ENCODE measurements around the gene FAM193B. TPM values are rescaled to one million over a fixed set of nuclear protein-coding genes. Genes with fewer than 3 reads are reported as not detected.
A peak's percentile ranks its signal among the peaks of the same experiment; 100 is the strongest.

The FAM193B gene
- total and polyA plus RNA-seq, 7 donors: 9.0 to 87.4 (median 41.8) TPM

- Histone ChIP-seq H3K27me3 (no peaks in the 10 kb centered on the region), H3K4me1 (peaks cover 0 to 2% (median 0%) of the 10 kb centered on the region in 4 donors), H3K9me3 (no peaks in the 10 kb centered on the region), H3K36me3 (peaks cover 28 to 45% (median 39%) of the 10 kb centered on the region in 4 donors), H3K27ac (peak within 1 kb of the TSS; percentile 30 to 40 (median 38)), H3K4me3 (peak within 1 kb of the TSS in 3 of 4 donors; percentile 5 to 42 (median 28))
- intact Hi-C loops (cut with DNase I): no loop called here
- no peak for DNase-seq
- TF ChIP-seq POLR2A (IDR thresholded peaks at IDR 0.05): no peak
- TF ChIP-seq POLR2AphosphoS5 (IDR thresholded peaks at IDR 0.05): no peak
- TF ChIP-seq, protein P1, sequence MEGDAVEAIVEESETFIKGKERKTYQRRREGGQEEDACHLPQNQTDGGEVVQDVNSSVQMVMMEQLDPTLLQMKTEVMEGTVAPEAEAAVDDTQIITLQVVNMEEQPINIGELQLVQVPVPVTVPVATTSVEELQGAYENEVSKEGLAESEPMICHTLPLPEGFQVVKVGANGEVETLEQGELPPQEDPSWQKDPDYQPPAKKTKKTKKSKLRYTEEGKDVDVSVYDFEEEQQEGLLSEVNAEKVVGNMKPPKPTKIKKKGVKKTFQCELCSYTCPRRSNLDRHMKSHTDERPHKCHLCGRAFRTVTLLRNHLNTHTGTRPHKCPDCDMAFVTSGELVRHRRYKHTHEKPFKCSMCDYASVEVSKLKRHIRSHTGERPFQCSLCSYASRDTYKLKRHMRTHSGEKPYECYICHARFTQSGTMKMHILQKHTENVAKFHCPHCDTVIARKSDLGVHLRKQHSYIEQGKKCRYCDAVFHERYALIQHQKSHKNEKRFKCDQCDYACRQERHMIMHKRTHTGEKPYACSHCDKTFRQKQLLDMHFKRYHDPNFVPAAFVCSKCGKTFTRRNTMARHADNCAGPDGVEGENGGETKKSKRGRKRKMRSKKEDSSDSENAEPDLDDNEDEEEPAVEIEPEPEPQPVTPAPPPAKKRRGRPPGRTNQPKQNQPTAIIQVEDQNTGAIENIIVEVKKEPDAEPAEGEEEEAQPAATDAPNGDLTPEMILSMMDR (IDR thresholded peaks at IDR 0.05): no peak
- no peak for TF ChIP-seq EP300 (IDR thresholded peaks at IDR 0.05)
- WGBS, 2 donors: 21 to 30% methylated on average over 20 of the region's 20 CpGs
Observed at GRCh38 chr5:177509381-177509951, 44.9 kb downstream of the FAM193B start, which contains the start of gene DOK3. TSS of gene DOK3 (minus strand) at chr5:177509826. CDS start at chr5:177509540, 286 bp downstream.

DNA sequence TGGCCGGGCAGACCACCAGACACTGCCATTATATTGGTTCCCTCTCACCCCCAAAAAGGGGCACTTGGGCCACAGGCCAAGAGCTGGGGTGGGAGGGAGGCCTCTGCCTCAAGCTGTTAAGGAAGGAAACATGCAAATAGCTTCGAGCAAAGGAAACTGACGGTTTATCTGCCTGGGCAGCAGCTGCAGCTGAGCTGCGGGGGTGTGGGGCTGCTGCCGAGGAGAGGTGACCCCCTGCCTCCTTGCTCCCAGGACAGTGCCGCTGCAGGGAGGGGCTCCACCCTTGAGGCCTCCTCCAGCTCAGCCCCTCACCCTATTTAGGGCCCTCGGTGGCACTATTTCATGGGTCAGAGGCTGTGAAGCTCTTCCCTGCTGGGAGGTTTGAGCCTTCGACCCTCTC, 45.5 kb downstream of the FAM193B start:
- H3K36me3 ChIP-seq: peaks cover 28 to 38% (median 33%) of the 10 kb centered on the region in 4 donors
- WGBS, 2 donors: 48 to 77% methylated on average over 8 of the region's 8 CpGs
- intact Hi-C loops (cut with DNase I): no loop called here
- peak overlapping the region; percentile 13 to 40 (median 34) for H3K27ac ChIP-seq
- H3K9me3 ChIP-seq: no peaks in the 10 kb centered on the region
- no peak for DNase-seq
- H3K4me1 ChIP-seq: no peaks in the 10 kb centered on the region
- TF ChIP-seq POLR2AphosphoS5 (IDR thresholded peaks at IDR 0.05): no peak
- TF ChIP-seq, protein P1 (IDR thresholded peaks at IDR 0.05): no peak
- no peak for TF ChIP-seq EP300 (IDR thresholded peaks at IDR 0.05)
- TF ChIP-seq POLR2A (IDR thresholded peaks at IDR 0.05): no peak
- H3K27me3 ChIP-seq: no peaks in the 10 kb centered on the region
- H3K4me3 ChIP-seq: peak overlapping the region in 3 of 4 donors; percentile 5 to 42 (median 28)

- no peak for DNase-seq
- H3K4me3 ChIP-seq: peak overlapping the region in 2 of 4 donors; percentile 3 to 42
Observed at GRCh38 chr5:177508221-177508611, 46.1 kb downstream of the FAM193B start.

DNA sequence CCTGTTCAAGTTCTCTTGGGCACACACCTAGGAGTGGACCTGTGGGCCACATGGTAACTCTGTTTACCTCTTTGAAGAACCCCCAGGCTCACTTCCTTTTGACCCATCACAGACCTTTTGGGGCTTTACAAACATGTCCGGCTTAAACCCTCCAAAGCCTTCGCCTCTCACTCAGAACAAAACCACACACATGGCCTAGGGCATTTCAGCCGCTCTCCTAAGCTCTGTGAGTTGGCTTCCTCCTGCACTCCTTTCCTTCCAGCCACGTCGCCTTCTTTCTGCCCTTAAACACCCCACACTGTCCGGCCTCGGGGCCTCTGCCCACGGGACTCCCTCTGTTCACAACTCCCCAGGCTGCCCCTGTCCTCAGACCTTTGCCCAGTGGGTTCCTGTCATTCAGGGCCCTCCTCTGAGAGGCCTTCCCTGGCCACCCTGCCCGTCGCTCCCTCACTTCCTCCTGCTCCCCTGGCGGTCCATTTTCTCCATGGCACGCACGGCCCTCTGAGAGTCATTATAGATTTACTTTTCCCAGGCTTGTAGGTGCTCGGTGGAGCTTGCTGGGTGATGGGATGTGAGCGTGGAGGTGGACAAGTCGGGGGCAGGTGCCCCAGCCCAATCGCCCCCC, 46.7 kb downstream of the FAM193B start:
- Histone ChIP-seq H3K9me3 (no peaks in the 10 kb centered on the region), H3K36me3 (peaks cover 21 to 27% (median 23%) of the 10 kb centered on the region in 4 donors), H3K27me3 (no peaks in the 10 kb centered on the region), H3K27ac (no peak overlapping the region), H3K4me1 (no peaks in the 10 kb centered on the region), H3K4me3 (peak overlapping the region in 2 of 4 donors; percentile 3 to 42)
- 65 to 85% methylated on average over 17 of the region's 17 CpGs for WGBS, 2 donors
- DNase-seq: no peak
- TF ChIP-seq POLR2A (IDR thresholded peaks at IDR 0.05): no peak
- no peak for TF ChIP-seq EP300 (IDR thresholded peaks at IDR 0.05)
- TF ChIP-seq, protein P1 (IDR thresholded peaks at IDR 0.05): no peak
- no peak for TF ChIP-seq POLR2AphosphoS5 (IDR thresholded peaks at IDR 0.05)
- intact Hi-C loops (cut with DNase I): no loop called here

More at GRCh38 chr5:177508221-177508611, 46.1 kb downstream of the FAM193B start:
- no peaks in the 10 kb centered on the region for H3K4me1 ChIP-seq
- no peaks in the 10 kb centered on the region for H3K9me3 ChIP-seq
- H3K27ac ChIP-seq: no peak overlapping the region
- H3K27me3 ChIP-seq: no peaks in the 10 kb centered on the region
- TF ChIP-seq POLR2A (IDR thresholded peaks at IDR 0.05): no peak
- TF ChIP-seq EP300 (IDR thresholded peaks at IDR 0.05): no peak
- no peak for TF ChIP-seq POLR2AphosphoS5 (IDR thresholded peaks at IDR 0.05)
- TF ChIP-seq, protein P1 (IDR thresholded peaks at IDR 0.05): no peak
- peaks cover 25 to 32% (median 27%) of the 10 kb centered on the region in 4 donors for H3K36me3 ChIP-seq
- intact Hi-C loops (cut with DNase I): no loop called here
- 70 to 89% methylated on average over 26 of the region's 26 CpGs for WGBS, 2 donors

Data from sigmoid colon (tissue), 7 donors.